Epithelial cell of esophagus (primary cell): ENCODE measurements around the gene LINGO3.
A peak's percentile ranks its signal among the peaks of the same experiment; 100 is the strongest.

Experiments
- DNase-seq: peaks from one replicate; pipeline ENCODE4 v3.0.0; 2010; ENCODE audit warnings: low read depth
- H3K4me3 ChIP-seq: 2 replicates; pipeline ENCODE4 v1.5.1; 2011; ENCODE audit warnings: mild to moderate bottlenecking, low read length, control low read depth
- CTCF ChIP-seq: IDR thresholded peaks from 2 replicates; pipeline ENCODE4 v1.5.1; 2011; ENCODE audit warnings: low read depth, mild to moderate bottlenecking, low read length, control low read depth, inconsistent platforms; ENCODE audit not compliant: insufficient read depth; ENCODE audit errors: missing control alignments

The LINGO3 gene

GRCh38 chr19:2308114-2308556, at the start of gene LINGO3:
Gene LINGO3, minus strand, starts transcription at chr19:2308154. Its CDS starts 16,378 bp downstream, at chr19:2291776.
- no peak for TF ChIP-seq CTCF

GRCh38 chr19:2356036-2356646, 48.2 kb upstream of the LINGO3 start:
- no peak for DNase-seq
- H3K4me3 ChIP-seq = no peak overlapping the region
- no peak for TF ChIP-seq CTCF

More at GRCh38 chr19:2308114-2308556, at the start of gene LINGO3:
- H3K4me3 ChIP-seq = peak within 1 kb of the TSS; percentile 11
- no peak for DNase-seq

- DNase-seq = no peak
- H3K4me3 ChIP-seq = no peak overlapping the region
- TF ChIP-seq CTCF = no peak
Observed at GRCh38 chr19:2355168-2356035, 47.4 kb upstream of the LINGO3 start.

GRCh38 chr19:2354670-2355069, 46.7 kb upstream of the LINGO3 start:
- no peak for DNase-seq
- no peak overlapping the region for H3K4me3 ChIP-seq
- no peak for TF ChIP-seq CTCF

- no peak for TF ChIP-seq CTCF
- no peak for DNase-seq
- H3K4me3 ChIP-seq = no peak overlapping the region
Observed at GRCh38 chr19:2353887-2354592, 46.1 kb upstream of the LINGO3 start.

- TF ChIP-seq CTCF = no peak
- no peak overlapping the region for H3K4me3 ChIP-seq
- DNase-seq = no peak
Observed at GRCh38 chr19:2353159-2353886, 45.4 kb upstream of the LINGO3 start.
